Left lung (tissue), 10 donors: ENCODE results near the gene PHAF1. TPM values are rescaled to one million over a fixed set of nuclear protein-coding genes. Genes with fewer than 3 reads are reported as not detected.
A peak's percentile ranks its signal among the peaks of the same experiment; 100 is the strongest.

Experiments used
- ATAC-seq: fragments of 200-7000 bp; cut with Tn5 transposase; one replicate; pipeline ENCODE4 v1.9.1; 2020; ENCODE audit warnings: moderate library complexity
- DNase-seq, 4 donors: peaks; one replicate each; pipeline ENCODE4 v3.0.0-alpha.2; 2013 to 2020
- H3K27ac ChIP-seq, 2 donors: fragments of 200-600 bp; sonication (generic) in 1 of 2; one replicate each; pipeline versions ENCODE4 v1.5.0 to v1.8.0; 2020 to 2021
- H3K27me3 ChIP-seq, 2 donors: fragments of 200-600 bp; sonication (generic) in 1 of 2; one replicate each; pipeline versions ENCODE4 v1.5.0 to v1.8.0; 2020 to 2021
- H3K36me3 ChIP-seq, 2 donors: fragments of 200-600 bp; sonication (generic) in 1 of 2; one replicate each; pipeline versions ENCODE4 v1.5.0 to v1.8.0; 2020 to 2021
- H3K4me1 ChIP-seq, 2 donors: fragments of 200-600 bp; one replicate each; pipeline ENCODE4 v1.8.0; 2021
- H3K4me3 ChIP-seq, 2 donors: fragments of 200-600 bp; sonication (generic) in 1 of 2; one replicate each; pipeline versions ENCODE4 v1.5.0 to v1.8.0; 2020 to 2021; ENCODE audit warnings: mild to moderate bottlenecking in 1 of 2
- H3K9me3 ChIP-seq, 2 donors: fragments of 200-600 bp; sonication (generic) in 1 of 2; one replicate each; pipeline versions ENCODE4 v1.5.0 to v1.8.0; 2020 to 2021
- CTCF ChIP-seq, 2 donors: fragments of 200-600 bp; sonication (generic) in 1 of 2; IDR thresholded peaks; one replicate each; pipeline versions ENCODE4 v1.5.0 to v1.8.0; 2021; ENCODE audit warnings: antibody characterized with exemption in 2 of 2
- intact Hi-C, 2 donors: fragments of 100-400 bp; cut with DNase I; formaldehyde crosslinking; loops; one replicate each; pipeline versions ENCODE4 v1.11.2 to v1.14.2; 2022
- polyA plus RNA-seq, 6 donors: library from polyadenylated mRNA; unstranded; fragments of 120-200 nt; gene quantifications; one replicate each; pipeline ENCODE4 v1.2.1, GENCODE V29; 2013; ENCODE audit not compliant: insufficient read length in 6 of 6
- total RNA-seq, 2 donors: library from RNA; stranded (reverse); fragmentation: NEBNext Ultra II Directional; extraction: Animal tissue kit (Norgen Biotek cat#: 25700); gene quantifications; one replicate each; pipeline ENCODE4 v1.2.1, GENCODE V29; 2021
- donor health status: DM: no; HTN: yes; CAD: no.
- donor health status: DM: no; HTN: no; CAD: no.

PHAF1 gene
- total and polyA plus RNA-seq, 8 donors: 12.3 to 26.5 (median 23.5) TPM

GRCh38 chr16:67086822-67087221 lies 22.9 kb upstream of the PHAF1 start:
- no peaks in the 10 kb centered on the region for H3K9me3 ChIP-seq
- H3K27ac ChIP-seq: no peak overlapping the region
- DNase-seq: peak in 1 of 4 donors; percentile 40
- intact Hi-C loops: no loop called here
- H3K27me3 ChIP-seq: no peaks in the 10 kb centered on the region
- peaks cover 0 to 21% of the 10 kb centered on the region in 2 donors for H3K36me3 ChIP-seq
- no peaks in the 10 kb centered on the region for H3K4me1 ChIP-seq
- TF ChIP-seq CTCF (IDR thresholded peaks at IDR 0.05): no peak
- H3K4me3 ChIP-seq: no peak overlapping the region
- ATAC-seq: peak; percentile 49

GRCh38 chr16:67087291-67087690 lies 22.4 kb upstream of the PHAF1 start:
- Histone ChIP-seq H3K4me1 (no peaks in the 10 kb centered on the region), H3K27ac (no peak overlapping the region), H3K27me3 (no peaks in the 10 kb centered on the region), H3K9me3 (no peaks in the 10 kb centered on the region), H3K36me3 (peaks cover 0 to 21% of the 10 kb centered on the region in 2 donors), H3K4me3 (no peak overlapping the region)
- TF ChIP-seq CTCF (IDR thresholded peaks at IDR 0.05): no peak
- intact Hi-C loops: no loop called here
- ATAC-seq (no peak), DNase-seq (no peak)

GRCh38 chr16:67087803-67088202 lies 21.9 kb upstream of the PHAF1 start:
- no peak overlapping the region for H3K4me3 ChIP-seq
- H3K4me1 ChIP-seq: no peaks in the 10 kb centered on the region
- ATAC-seq (no peak), DNase-seq (no peak)
- no peaks in the 10 kb centered on the region for H3K27me3 ChIP-seq
- no peak for TF ChIP-seq CTCF (IDR thresholded peaks at IDR 0.05)
- H3K36me3 ChIP-seq: peaks cover 0 to 26% of the 10 kb centered on the region in 2 donors
- intact Hi-C loops: no loop called here
- no peak overlapping the region for H3K27ac ChIP-seq
- no peaks in the 10 kb centered on the region for H3K9me3 ChIP-seq

- H3K36me3 ChIP-seq: peaks cover 0 to 19% of the 10 kb centered on the region in 2 donors
- DNase-seq (no peak), ATAC-seq (no peak)
- H3K27me3 ChIP-seq: no peaks in the 10 kb centered on the region
- no peak overlapping the region for H3K4me3 ChIP-seq
- H3K9me3 ChIP-seq: no peaks in the 10 kb centered on the region
- no peaks in the 10 kb centered on the region for H3K4me1 ChIP-seq
- no peak overlapping the region for H3K27ac ChIP-seq
- intact Hi-C loops: no loop called here
- no peak for TF ChIP-seq CTCF (IDR thresholded peaks at IDR 0.05)
Observed at GRCh38 chr16:67088551-67088950, 21.2 kb upstream of the PHAF1 start.

GRCh38 chr16:67089101-67089500 lies 20.6 kb upstream of the PHAF1 start:
- H3K27ac ChIP-seq: no peak overlapping the region
- peaks cover 0 to 15% of the 10 kb centered on the region in 2 donors for H3K36me3 ChIP-seq
- ATAC-seq: no peak
- H3K4me1 ChIP-seq: no peaks in the 10 kb centered on the region
- no peaks in the 10 kb centered on the region for H3K9me3 ChIP-seq
- no peaks in the 10 kb centered on the region for H3K27me3 ChIP-seq
- intact Hi-C loops: no loop called here
- no peak for DNase-seq
- no peak overlapping the region for H3K4me3 ChIP-seq
- no peak for TF ChIP-seq CTCF (IDR thresholded peaks at IDR 0.05)
